GM23338 (cell line): ENCODE results near the gene OFD1.

ENCODE experiments used
- CREB1 ChIP-seq: fragments of 250-450 bp; sonication (Bioruptor Pico); IDR thresholded peaks from 2 replicates; pipeline ENCODE4 v1.5.0; 2020; ENCODE audit warnings: low read depth, mild to moderate bottlenecking, moderate library complexity
- CTCF ChIP-seq, 2 experiments: fragments of 200-600 bp in 1 of 2; sonication (generic) in 1 of 2; conservative IDR thresholded peaks; 2 replicates each; pipeline versions ENCODE4 v1.5.1 to v1.6.1; 2016 to 2017; ENCODE audit warnings: antibody characterized with exemption in 2 of 2, low read depth in 2 of 2, mild to moderate bottlenecking in 2 of 2, moderate library complexity in 1 of 2
- EZH2 ChIP-seq: fragments of 200-600 bp; sonication (generic); IDR thresholded peaks from one replicate; pipeline ENCODE4 v1.8.0; 2017; ENCODE audit warnings: antibody characterized with exemption, mild to moderate bottlenecking, low read depth; ENCODE audit not compliant: unreplicated experiment
- EZH2phosphoT487 ChIP-seq: fragments of 200-600 bp; sonication (generic); IDR thresholded peaks from one replicate; pipeline ENCODE4 v1.8.1; 2018; ENCODE audit warnings: antibody characterized with exemption; ENCODE audit not compliant: unreplicated experiment
- JUNB ChIP-seq: IDR thresholded peaks from one replicate; pipeline ENCODE4 v1.6.1; 2016; ENCODE audit warnings: antibody characterized with exemption; ENCODE audit not compliant: unreplicated experiment
- POLR2AphosphoS5 ChIP-seq: IDR thresholded peaks from 2 replicates; pipeline ENCODE4 v1.6.1; 2016; ENCODE audit warnings: antibody characterized with exemption, low read depth
- REST ChIP-seq: IDR thresholded peaks from one replicate; pipeline ENCODE4 v1.6.1; 2018; ENCODE audit warnings: antibody characterized with exemption; ENCODE audit not compliant: unreplicated experiment
- ZNF331 ChIP-seq: fragments of 250-450 bp; sonication (Bioruptor Pico); IDR thresholded peaks from 2 replicates; pipeline ENCODE4 v1.5.0; 2020; ENCODE audit warnings: low read depth, mild to moderate bottlenecking, moderate library complexity

GRCh38 chrX:13688384-13688957 lies 46.1 kb upstream of the OFD1 start:
- no peak for TF ChIP-seq EZH2
- no peak for TF ChIP-seq POLR2AphosphoS5
- no peak for TF ChIP-seq REST
- TF ChIP-seq CTCF (conservative IDR thresholded peaks at IDR 0.05; ENCODE audit: low read depth in 2 of 2) = no peak
- no peak for TF ChIP-seq ZNF331 (CRISPR knock-in tag)
- no peak for TF ChIP-seq CREB1 (CRISPR knock-in tag)
- no peak for TF ChIP-seq JUNB
- TF ChIP-seq EZH2phosphoT487 = no peak
